ENCODE results near the gene MARK4.

MARK4 gene

GRCh38 chr19:45344621-45345505 lies 93.8 kb downstream of the MARK4 start:
- DNase-seq, result no peak

GRCh38 chr19:45345506-45345860 lies 94.4 kb downstream of the MARK4 start:
- DNase-seq, result no peak

- no peak for DNase-seq
These were observed 95.4 kb downstream of the MARK4 start for GRCh38 chr19:45346449-45346848.

GRCh38 chr19:45347570-45348366 lies 96.7 kb downstream of the MARK4 start:
- no peak for DNase-seq

GRCh38 chr19:45348367-45349125 lies 97.5 kb downstream of the MARK4 start:
- no peak for DNase-seq

- no peak for DNase-seq
These were observed 98.0 kb downstream of the MARK4 start for GRCh38 chr19:45349126-45349415.

GRCh38 chr19:45349430-45349941 lies 98.4 kb downstream of the MARK4 start:
- no peak for DNase-seq

GRCh38 chr19:45350477-45351058 lies 99.5 kb downstream of the MARK4 start:
- no peak for DNase-seq

- no peak for DNase-seq
These were observed 100.4 kb downstream of the MARK4 start for GRCh38 chr19:45351401-45351952.

GRCh38 chr19:45352062-45352461 lies 101.0 kb downstream of the MARK4 start:
- no peak for DNase-seq

- no peak for DNase-seq
These were observed 101.4 kb downstream of the MARK4 start for GRCh38 chr19:45352471-45352870.

- no peak for DNase-seq
These were observed 102.1 kb downstream of the MARK4 start for GRCh38 chr19:45352914-45353796.

GRCh38 chr19:45354241-45354842 lies 103.3 kb downstream of the MARK4 start:
- DNase-seq, result no peak
